Thyroid gland (tissue), 4 donors: Measurements from ENCODE around the gene GRAMD1B.

Experiments used
- POLR2A ChIP-seq, 2 donors: fragments of 450-650 bp; IDR thresholded peaks; one replicate each; pipeline ENCODE4 v1.6.1; 2017; ENCODE audit warnings: antibody characterized with exemption in 2 of 2, mild to moderate bottlenecking in 2 of 2, moderate library complexity in 1 of 2
- TF ChIP-seq, protein P1 (sequence below), 6 experiments: fragments of 200-600 bp in 3 of 6; fragments of 450-650 bp in 3 of 6; sonication (generic) in 3 of 6; IDR thresholded peaks; one replicate each; pipeline ENCODE4 v1.5.1; 2016 to 2019; ENCODE audit warnings: antibody characterized with exemption in 6 of 6, mild to moderate bottlenecking in 2 of 6, inconsistent platforms in 1 of 6, moderate library complexity in 1 of 6

DNA sequence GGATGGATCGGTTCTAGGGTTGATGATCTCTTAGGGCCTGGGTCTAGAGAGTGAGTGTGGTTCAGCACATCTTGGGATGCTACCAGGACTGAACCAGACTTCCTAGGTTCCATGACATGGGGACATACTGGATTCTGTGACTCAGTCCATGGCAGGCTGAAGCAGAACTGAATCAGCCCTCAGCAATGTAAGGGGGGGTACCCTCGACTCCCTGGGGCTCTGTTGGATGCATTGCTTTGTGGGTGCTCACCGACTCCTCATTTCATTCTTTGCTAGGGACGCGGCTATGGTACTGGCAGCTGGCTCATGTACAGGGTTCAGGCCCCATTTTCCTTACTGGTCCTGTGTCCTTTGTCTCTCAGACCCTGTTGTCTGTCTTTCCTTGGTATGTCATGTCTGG, 733 bp upstream of the GRAMD1B start:
- TF ChIP-seq POLR2A (IDR thresholded peaks at IDR 0.05) = no peak
- TF ChIP-seq, protein P1, sequence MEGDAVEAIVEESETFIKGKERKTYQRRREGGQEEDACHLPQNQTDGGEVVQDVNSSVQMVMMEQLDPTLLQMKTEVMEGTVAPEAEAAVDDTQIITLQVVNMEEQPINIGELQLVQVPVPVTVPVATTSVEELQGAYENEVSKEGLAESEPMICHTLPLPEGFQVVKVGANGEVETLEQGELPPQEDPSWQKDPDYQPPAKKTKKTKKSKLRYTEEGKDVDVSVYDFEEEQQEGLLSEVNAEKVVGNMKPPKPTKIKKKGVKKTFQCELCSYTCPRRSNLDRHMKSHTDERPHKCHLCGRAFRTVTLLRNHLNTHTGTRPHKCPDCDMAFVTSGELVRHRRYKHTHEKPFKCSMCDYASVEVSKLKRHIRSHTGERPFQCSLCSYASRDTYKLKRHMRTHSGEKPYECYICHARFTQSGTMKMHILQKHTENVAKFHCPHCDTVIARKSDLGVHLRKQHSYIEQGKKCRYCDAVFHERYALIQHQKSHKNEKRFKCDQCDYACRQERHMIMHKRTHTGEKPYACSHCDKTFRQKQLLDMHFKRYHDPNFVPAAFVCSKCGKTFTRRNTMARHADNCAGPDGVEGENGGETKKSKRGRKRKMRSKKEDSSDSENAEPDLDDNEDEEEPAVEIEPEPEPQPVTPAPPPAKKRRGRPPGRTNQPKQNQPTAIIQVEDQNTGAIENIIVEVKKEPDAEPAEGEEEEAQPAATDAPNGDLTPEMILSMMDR (IDR thresholded peaks at IDR 0.05) = no peak
